Naive thymus-derived CD4-positive, alpha-beta T cell (primary cell): Measurements from ENCODE around the gene DENND4C. TPM values are rescaled to one million over a fixed set of nuclear protein-coding genes. Genes with fewer than 3 reads are reported as not detected.
"Not testable (repeated sequence)": the region's sequence is repeated elsewhere in the genome, so short reads cannot be mapped to it uniquely, and the experiment has no call there.

Experiments
- ATAC-seq: fragments of 150-1000 bp; cut with Tn5 transposase; 2 replicates; pipeline ENCODE4 v1.10.0; 2021; ENCODE audit warnings: mild to moderate bottlenecking, moderate library complexity
- CTCF ChIA-PET: fragments of 350-600 bp; sonication (Branson Sonifier 250); formaldehyde crosslinking; loops from one replicate; lab custom pipeline; 2021; ENCODE audit warnings: antibody characterized with exemption; lab: Charles Lee
- POLR2A ChIA-PET: fragments of 350-600 bp; sonication (Branson Sonifier 250); formaldehyde crosslinking; loops from one replicate; lab custom pipeline; 2021; ENCODE audit warnings: antibody characterized with exemption, inconsistent platforms; lab: Charles Lee
- DNase-seq, 9 donors: peaks; one replicate each; pipeline versions ENCODE4 v3.0.0 to v3.0.0-alpha.2; 2020 to 2022; ENCODE audit warnings: mixed read lengths in 1 of 9
- H3K27ac ChIP-seq: one replicate; pipeline ENCODE4 v1.7.0; 2013; ENCODE audit warnings: mild to moderate bottlenecking, low read depth, low read length, moderate library complexity
- H3K27me3 ChIP-seq, 2 donors: one replicate each; pipeline ENCODE4 v1.7.0; 2013; ENCODE audit warnings: low read length in 2 of 2, mild to moderate bottlenecking in 2 of 2, moderate library complexity in 2 of 2; ENCODE audit not compliant: control insufficient read depth in 2 of 2, insufficient read depth in 2 of 2
- H3K36me3 ChIP-seq, 3 experiments: 1 replicate in 2 of 3; 2 replicates in 1 of 3; pipeline ENCODE4 v1.7.0; 2013; ENCODE audit warnings: low read length in 3 of 3, mild to moderate bottlenecking in 3 of 3, moderate library complexity in 1 of 3; ENCODE audit not compliant: insufficient read depth in 3 of 3, control insufficient read depth in 2 of 3
- H3K4me1 ChIP-seq, 2 donors: one replicate each; pipeline ENCODE4 v1.7.0; 2013; ENCODE audit warnings: low read length in 2 of 2, mild to moderate bottlenecking in 2 of 2, moderate library complexity in 1 of 2; ENCODE audit not compliant: control insufficient read depth in 2 of 2, insufficient read depth in 2 of 2
- H3K4me3 ChIP-seq: 2 replicates; pipeline ENCODE4 v1.7.0; 2013; ENCODE audit warnings: mild to moderate bottlenecking, low read length
- H3K9me3 ChIP-seq, 3 experiments: 1 replicate in 2 of 3; 2 replicates in 1 of 3; pipeline ENCODE4 v1.7.0; 2013; ENCODE audit warnings: low read length in 3 of 3; ENCODE audit not compliant: control insufficient read depth in 2 of 3
- H3K27ac Mint-ChIP-seq, 9 donors: one replicate each; pipeline ENCODE4 v1.8.0; 2020 to 2022; ENCODE audit warnings: mixed read lengths in 9 of 9, mild to moderate bottlenecking in 8 of 9, moderate library complexity in 5 of 9, inconsistent platforms in 2 of 9
- H3K27me3 Mint-ChIP-seq, 5 donors: one replicate each; pipeline ENCODE4 v1.8.0; 2021 to 2022; ENCODE audit warnings: mixed read lengths in 5 of 5, mild to moderate bottlenecking in 1 of 5
- H3K36me3 Mint-ChIP-seq, 5 donors: one replicate each; pipeline ENCODE4 v1.8.0; 2020 to 2022; ENCODE audit warnings: mixed read lengths in 5 of 5, mild to moderate bottlenecking in 3 of 5, inconsistent platforms in 1 of 5
- H3K4me1 Mint-ChIP-seq, 7 donors: one replicate each; pipeline ENCODE4 v1.8.0; 2020 to 2022; ENCODE audit warnings: mixed read lengths in 7 of 7, mild to moderate bottlenecking in 3 of 7, inconsistent platforms in 1 of 7
- H3K4me3 Mint-ChIP-seq, 10 donors: one replicate each; pipeline ENCODE4 v1.8.0; 2020 to 2022; ENCODE audit warnings: mild to moderate bottlenecking in 10 of 10, mixed read lengths in 10 of 10, moderate library complexity in 6 of 10, inconsistent platforms in 2 of 10
- H3K9me3 Mint-ChIP-seq, 11 donors: one replicate each; pipeline ENCODE4 v1.8.0; 2020 to 2022; ENCODE audit warnings: mixed read lengths in 11 of 11, mild to moderate bottlenecking in 4 of 11, inconsistent platforms in 1 of 11, moderate library complexity in 1 of 11
- intact Hi-C, 2 donors: fragments of 100-400 bp; cut with micrococcal nuclease; formaldehyde crosslinking; loops; one replicate each; pipeline ENCODE4 v1.15.1; 2023
- polyA plus RNA-seq, 2 donors: library from polyadenylated mRNA; unstranded; fragments of 300-500 nt; fragmentation: Illumina TruSeq; gene quantifications; one replicate each; pipeline ENCODE4 v1.2.3, GENCODE V29; 2021
- total RNA-seq, 6 experiments: library from RNA in 5 of 6; stranded (reverse) in 5 of 6; gene quantifications; 1 replicate in 5 of 6; 2 replicates in 1 of 6; pipeline ENCODE4 v1.2.3 and lab custom pipeline; 2021 to 2026

DENND4C gene
- total and polyA plus RNA-seq, 7 experiments from 2014 or later = 34.7 to 77.5 (median 46.9) TPM

- Mint-ChIP-seq H3K36me3 (peaks cover 0 to 37% (median 13%) of the 10 kb centered on the region in 5 donors), H3K9me3 (no peaks in the 10 kb centered on the region), H3K27ac (peak overlapping the region in 4 of 9 donors; percentile 38 to 59 (median 56)), H3K4me1 (peaks cover 5 to 76% (median 64%) of the 10 kb centered on the region in 7 donors), H3K27me3 (no peaks in the 10 kb centered on the region), H3K4me3 (peak overlapping the region in 1 of 10 donors; percentile 6)
- DNase-seq = no peak
- Histone ChIP-seq H3K4me1 (peaks cover 4 to 5% of the 10 kb centered on the region in 2 donors), H3K4me3 (no peak overlapping the region), H3K27me3 (no peaks in the 10 kb centered on the region), H3K9me3 (no peaks in the 10 kb centered on the region), H3K27ac (no peak overlapping the region), H3K36me3 (no peaks in the 10 kb centered on the region)
- no peak for ATAC-seq
- ChIA-PET POLR2A (no interaction called here), CTCF (interaction anchor here (0.6 kb wide), 1 partner anchor 31 kb away, joined by 4 read pairs; no protein-coding TSS in a partner anchor)
- intact Hi-C loops = no loop called here
Measured at GRCh38 chr9:19252174-19252884, 21.8 kb downstream of the DENND4C start.

- POLR2A ChIA-PET = no interaction called here
- Mint-ChIP-seq H3K36me3 (peaks cover 0 to 36% (median 16%) of the 10 kb centered on the region in 5 donors), H3K27me3 (no peaks in the 10 kb centered on the region), H3K9me3 (no peaks in the 10 kb centered on the region), H3K27ac (peak overlapping the region in 3 of 9 donors; percentile 36 to 57 (median 56)), H3K4me1 (peaks cover 4 to 77% (median 64%) of the 10 kb centered on the region in 7 donors), H3K4me3 (no peak overlapping the region)
- Histone ChIP-seq H3K36me3 (no peaks in the 10 kb centered on the region), H3K27me3 (no peaks in the 10 kb centered on the region), H3K9me3 (no peaks in the 10 kb centered on the region), H3K4me1 (peaks cover 4 to 5% of the 10 kb centered on the region in 2 donors), H3K4me3 (no peak overlapping the region), H3K27ac (no peak overlapping the region)
- CTCF ChIA-PET = interaction anchor here (0.6 kb wide), 1 partner anchor 31 kb away, joined by 4 read pairs; no protein-coding TSS in a partner anchor
- intact Hi-C loops = no loop called here
- DNase-seq (no peak), ATAC-seq (no peak)
Measured at GRCh38 chr9:19252885-19253219, 22.4 kb downstream of the DENND4C start.

GRCh38 chr9:19255112-19255511, 24.6 kb downstream of the DENND4C start:
- Mint-ChIP-seq H3K27me3 (no peaks in the 10 kb centered on the region), H3K4me1 (peaks cover 3 to 77% (median 62%) of the 10 kb centered on the region in 7 donors), H3K4me3 (no peak overlapping the region), H3K27ac (peak overlapping the region in 2 of 9 donors; percentile 43 to 75), H3K36me3 (peaks cover 0 to 36% (median 25%) of the 10 kb centered on the region in 5 donors), H3K9me3 (peaks cover 0 to 4% (median 0%) of the 10 kb centered on the region in 11 donors)
- no peak for ATAC-seq
- CTCF ChIA-PET = interaction anchor here (0.7 to 0.8 kb wide), 2 partner anchors 11 to 14 kb away, joined by 4 read pairs; no protein-coding TSS in a partner anchor
- POLR2A ChIA-PET = no interaction called here
- intact Hi-C loops = no loop called here
- Histone ChIP-seq H3K36me3 (no peaks in the 10 kb centered on the region), H3K9me3 (no peaks in the 10 kb centered on the region), H3K4me1 (peaks cover 4 to 5% of the 10 kb centered on the region in 2 donors), H3K27me3 (no peaks in the 10 kb centered on the region), H3K27ac (no peak overlapping the region), H3K4me3 (no peak overlapping the region)
- no peak for DNase-seq

- ATAC-seq (no peak), DNase-seq (no peak)
- Histone ChIP-seq H3K4me3 (no peak overlapping the region), H3K4me1 (peaks cover 4 to 5% of the 10 kb centered on the region in 2 donors), H3K27me3 (no peaks in the 10 kb centered on the region), H3K9me3 (no peaks in the 10 kb centered on the region), H3K36me3 (no peaks in the 10 kb centered on the region), H3K27ac (no peak overlapping the region)
- intact Hi-C loops = no loop called here
- Mint-ChIP-seq H3K27ac (peak overlapping the region in 1 of 9 donors; percentile 26), H3K4me1 (peaks cover 3 to 77% (median 62%) of the 10 kb centered on the region in 7 donors), H3K27me3 (no peaks in the 10 kb centered on the region), H3K9me3 (peaks cover 0 to 4% (median 0%) of the 10 kb centered on the region in 11 donors), H3K4me3 (no peak overlapping the region), H3K36me3 (peaks cover 0 to 30% (median 18%) of the 10 kb centered on the region in 5 donors)
- POLR2A ChIA-PET = no interaction called here
- CTCF ChIA-PET = interaction anchor here (0.7 to 0.8 kb wide), 2 partner anchors 12 to 15 kb away, joined by 4 read pairs; no protein-coding TSS in a partner anchor
Measured at GRCh38 chr9:19255821-19256220, 25.3 kb downstream of the DENND4C start.

GRCh38 chr9:19259665-19260255, 29.3 kb downstream of the DENND4C start:
- H3K27me3 Mint-ChIP-seq, POLR2A ChIA-PET, DNase-seq, H3K27me3 ChIP-seq, H3K4me3 ChIP-seq, H3K9me3 ChIP-seq, H3K4me1 ChIP-seq, intact Hi-C loops, H3K9me3 Mint-ChIP-seq, ATAC-seq, H3K27ac ChIP-seq, H3K36me3 ChIP-seq: not testable (repeated sequence)
- H3K4me1 Mint-ChIP-seq = peaks cover 7 to 69% (median 52%) of the 10 kb centered on the region in 7 donors
- peak overlapping the region in 4 of 9 donors; percentile 1 to 37 (median 6) for H3K27ac Mint-ChIP-seq
- H3K36me3 Mint-ChIP-seq = peaks cover 0 to 29% (median 14%) of the 10 kb centered on the region in 5 donors
- CTCF ChIA-PET = interaction anchor here (0.6 kb wide), 1 partner anchor 12 kb away, joined by 3 read pairs; no protein-coding TSS in a partner anchor
- H3K4me3 Mint-ChIP-seq = peak overlapping the region in 1 of 10 donors; percentile 8

- H3K27ac ChIP-seq, H3K4me3 ChIP-seq, DNase-seq, H3K27ac Mint-ChIP-seq, POLR2A ChIA-PET, H3K9me3 ChIP-seq, CTCF ChIA-PET, H3K36me3 ChIP-seq, H3K4me1 ChIP-seq, H3K4me3 Mint-ChIP-seq, H3K27me3 Mint-ChIP-seq, H3K27me3 ChIP-seq, H3K9me3 Mint-ChIP-seq, ATAC-seq: not testable (repeated sequence)
- Mint-ChIP-seq H3K4me1 (peaks cover 29 to 77% (median 68%) of the 10 kb centered on the region in 7 donors), H3K36me3 (peaks cover 0 to 58% (median 40%) of the 10 kb centered on the region in 5 donors)
- intact Hi-C loops = loop anchor here in 1 of 2 donors (5.0 kb wide), 1 partner anchor 33 kb away; the partner anchor contains the start of gene DENND4C
Measured at GRCh38 chr9:19265602-19266001, 35.1 kb downstream of the DENND4C start.
